Measurements from ENCODE around the gene MSI2. TPM values are rescaled to one million over a fixed set of nuclear protein-coding genes. Genes with fewer than 3 reads are reported as not detected.

MSI2 gene
- total and polyA plus RNA-seq, 9 of the 15 experiments (the other 6 are each of a cell fraction or from before 2014, with no cell fraction given): 4.6 to 61.8 (median 42.4) TPM

GRCh38 chr17:57553526-57553925 is 297.2 kb downstream of the MSI2 start (continued):
- TF ChIP-seq RAD21 (CRISPR knock-in tag; conservative IDR thresholded peaks at IDR 0.05 in 1 of 2, IDR thresholded peaks at IDR 0.05 in 1 of 2): peak in 1 of 2 experiments; percentile 24; a peak in 1 of 4 replicates
- 0 out of 2 replicates have a peak, but pooled peaks have one; percentile 40 for TF ChIP-seq ZBTB33 (CRISPR knock-in tag; IDR thresholded peaks at IDR 0.05)
- peak; percentile 39; the same call in 1 of the 2 replicates for TF ChIP-seq ZNF263 (CRISPR knock-in tag; IDR thresholded peaks at IDR 0.05; ENCODE audit: borderline replicate concordance)
- no peak for TF ChIP-seq PATZ1 (CRISPR knock-in tag; IDR thresholded peaks at IDR 0.05; ENCODE audit: borderline replicate concordance)
- TF ChIP-seq ZNF384 (IDR thresholded peaks at IDR 0.05; ENCODE audit: low read depth, low read length): peak; percentile 41; the same call in 1 of the 2 replicates
- peak; percentile 72 for TF ChIP-seq NCOR1 (IDR thresholded peaks at IDR 0.05)
- no peak for TF ChIP-seq ZNF232 (CRISPR knock-in tag; IDR thresholded peaks at IDR 0.05)
- no peak for TF ChIP-seq ZNF644 (tag; IDR thresholded peaks at IDR 0.05; ENCODE audit: low read depth)
- peak; percentile 67; the same call in 1 of the 2 replicates for TF ChIP-seq ESRRA (IDR thresholded peaks at IDR 0.05; ENCODE audit: borderline replicate concordance, low read depth)
- TF ChIP-seq SRSF1 (IDR thresholded peaks at IDR 0.05; ENCODE audit: low read depth, low read length): no peak
- peak; percentile 74 for TF ChIP-seq L3MBTL2 (IDR thresholded peaks at IDR 0.05)
- 0 out of 2 replicates have a peak, but pooled peaks have one; percentile 32 for TF ChIP-seq HES1 (IDR thresholded peaks at IDR 0.05; ENCODE audit: low read depth)
- peak; percentile 49; the same call in 1 of the 2 replicates for TF ChIP-seq EP300 (IDR thresholded peaks at IDR 0.05; ENCODE audit: low read length)
- TF ChIP-seq ELK3 (CRISPR knock-in tag; IDR thresholded peaks at IDR 0.05): no peak
- peak; percentile 50; the same call in 1 of the 2 replicates for TF ChIP-seq LEF1 (IDR thresholded peaks at IDR 0.05)
- TF ChIP-seq TEAD1 (CRISPR knock-in tag; IDR thresholded peaks at IDR 0.05): no peak
- TF ChIP-seq MLLT1 (IDR thresholded peaks at IDR 0.05): peak in 1 of 2 experiments; percentile 53; a peak in 1 of 4 replicates
- TF ChIP-seq SP2 (IDR thresholded peaks at IDR 0.05; ENCODE audit: extremely low read depth, low read depth, low read length, poor library complexity, severe bottlenecking): no peak
- peak; percentile 76 for TF ChIP-seq TEAD4 (IDR thresholded peaks at IDR 0.05; ENCODE audit: low read length)
- TF ChIP-seq TEAD4 (CRISPR knock-in tag; IDR thresholded peaks at IDR 0.05; ENCODE audit: borderline replicate concordance): no peak
- 0 out of 2 replicates have a peak, but pooled peaks have one; percentile 22 for TF ChIP-seq CREB1 (IDR thresholded peaks at IDR 0.05)
- no peak for TF ChIP-seq CREB1 (CRISPR knock-in tag; IDR thresholded peaks at IDR 0.05)

All from K562 (cell line).